Skeletal muscle tissue (tissue), 4 donors: ENCODE results near the gene GDI2. TPM values are rescaled to one million over a fixed set of nuclear protein-coding genes. Genes with fewer than 3 reads are reported as not detected.

Experiments
- H3K27ac ChIP-seq: one replicate; pipeline ENCODE4 v1.7.0; 2013; ENCODE audit warnings: mild to moderate bottlenecking, low read depth, low read length, inconsistent platforms
- H3K27me3 ChIP-seq, 3 donors: one replicate each; pipeline ENCODE4 v1.7.0; 2013; ENCODE audit warnings: low read length in 3 of 3; ENCODE audit not compliant: control insufficient read depth in 3 of 3, insufficient read depth in 3 of 3
- H3K36me3 ChIP-seq, 3 donors: one replicate each; pipeline ENCODE4 v1.7.0; 2013; ENCODE audit warnings: low read length in 3 of 3; ENCODE audit not compliant: control insufficient read depth in 3 of 3, insufficient read depth in 3 of 3
- H3K4me1 ChIP-seq, 3 donors: one replicate each; pipeline ENCODE4 v1.7.0; 2013; ENCODE audit warnings: low read length in 3 of 3, mild to moderate bottlenecking in 3 of 3; ENCODE audit not compliant: control insufficient read depth in 3 of 3, insufficient read depth in 3 of 3
- H3K4me3 ChIP-seq, 3 donors: one replicate each; pipeline ENCODE4 v1.7.0; 2013; ENCODE audit warnings: low read length in 3 of 3
- H3K9ac ChIP-seq, 3 donors: one replicate each; pipeline ENCODE4 v1.7.0; 2013; ENCODE audit warnings: low read length in 3 of 3, mild to moderate bottlenecking in 3 of 3, moderate library complexity in 2 of 3, low read depth in 1 of 3
- H3K9me3 ChIP-seq, 3 donors: one replicate each; pipeline ENCODE4 v1.7.0; 2013; ENCODE audit warnings: low read length in 3 of 3; ENCODE audit not compliant: control insufficient read depth in 3 of 3
- total RNA-seq: library from RNA; depleted of rRNA; stranded (reverse); fragments of >200 nt; gene quantifications from one replicate; pipeline ENCODE4 v1.2.3, GENCODE V29; 2014
- donor health status: Osteomylitis.

Gene GDI2
- total RNA-seq, 1 donor from 2014 or later, result 483 TPM

DNA sequence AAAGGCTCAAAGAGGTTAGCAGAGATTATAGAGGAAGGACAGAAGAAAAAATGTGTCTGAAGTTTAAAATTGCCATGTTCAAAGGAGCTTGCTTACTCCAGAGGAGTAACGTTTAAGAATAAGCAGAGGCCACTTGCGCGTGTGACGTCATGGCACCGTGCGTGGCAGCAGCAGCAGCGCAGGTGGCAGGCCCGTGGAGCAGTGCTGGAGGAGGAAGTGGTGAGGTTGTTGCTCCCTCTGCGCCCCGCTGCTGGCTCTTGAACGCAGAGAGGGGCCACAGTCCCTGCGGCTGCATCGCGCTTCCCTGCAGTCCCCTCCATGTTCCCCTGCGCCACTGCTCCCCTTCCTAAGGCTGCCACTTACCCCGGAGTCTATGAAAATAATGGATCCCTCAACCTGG, 37.5 kb downstream of the GDI2 start:
- H3K4me3 ChIP-seq, result no peak overlapping the region
- peaks cover 6 to 14% (median 11%) of the 10 kb centered on the region in 3 donors for H3K36me3 ChIP-seq
- no peaks in the 10 kb centered on the region for H3K27me3 ChIP-seq
- H3K9ac ChIP-seq, result peak overlapping the region in 2 of 3 donors; percentile 10 to 51
- no peak overlapping the region for H3K27ac ChIP-seq
- H3K9me3 ChIP-seq, result no peaks in the 10 kb centered on the region
- peaks cover 18 to 32% (median 27%) of the 10 kb centered on the region in 3 donors for H3K4me1 ChIP-seq

DNA sequence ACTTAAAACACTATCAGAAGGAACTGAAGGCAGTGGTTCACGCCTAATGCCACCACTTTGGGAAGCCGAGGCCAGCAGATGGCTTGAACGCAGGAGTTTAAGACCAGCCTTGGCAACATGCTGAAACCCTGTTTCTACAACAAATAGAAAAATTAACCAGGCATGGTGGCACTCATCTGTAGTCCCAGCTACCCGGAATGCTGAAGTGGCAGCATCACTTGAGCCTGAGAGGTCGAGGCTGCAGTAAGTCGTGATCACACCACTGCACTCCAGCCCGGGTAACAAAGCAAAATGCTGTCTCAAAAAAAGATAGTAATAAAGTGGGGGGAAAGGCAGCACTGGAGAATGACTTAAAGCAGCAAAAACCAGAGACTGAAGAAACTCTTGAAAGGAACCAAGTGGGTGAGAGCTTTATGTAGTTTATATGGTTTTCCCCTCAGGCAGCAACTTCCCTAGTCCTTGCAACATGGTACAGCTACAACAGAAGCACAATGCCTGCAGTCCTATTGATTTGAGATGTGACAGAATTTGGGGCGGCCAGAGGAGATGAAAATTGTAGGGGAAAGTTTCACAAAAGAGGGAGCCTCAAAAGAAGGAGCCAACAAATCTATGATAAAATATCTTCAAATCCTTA, 38.1 kb downstream of the GDI2 start:
- no peaks in the 10 kb centered on the region for H3K27me3 ChIP-seq
- no peak overlapping the region for H3K27ac ChIP-seq
- H3K9ac ChIP-seq, result peak overlapping the region in 1 of 3 donors; percentile 20
- H3K4me3 ChIP-seq, result no peak overlapping the region
- H3K9me3 ChIP-seq, result no peaks in the 10 kb centered on the region
- peaks cover 18 to 32% (median 27%) of the 10 kb centered on the region in 3 donors for H3K4me1 ChIP-seq
- H3K36me3 ChIP-seq, result peaks cover 4 to 14% (median 11%) of the 10 kb centered on the region in 3 donors

DNA sequence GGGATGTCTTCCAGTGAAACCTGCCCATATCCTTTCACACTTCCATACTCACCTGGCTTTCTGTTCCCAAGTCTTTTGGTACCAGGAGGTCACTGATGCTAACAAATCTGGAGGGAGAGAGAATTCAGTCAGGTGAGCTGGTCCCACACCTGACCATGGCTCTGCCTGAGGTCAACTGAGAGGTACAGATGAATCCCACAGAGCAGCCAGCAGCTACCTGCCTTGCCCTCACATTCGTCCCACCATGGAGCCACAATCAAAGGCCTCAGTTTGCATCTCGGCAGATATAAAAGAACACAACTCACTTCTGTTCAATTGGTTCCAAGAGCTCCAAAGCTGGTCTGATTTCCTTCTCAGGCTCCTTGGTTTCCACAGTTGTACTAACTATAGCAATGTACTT, 47.0 kb downstream of the GDI2 start:
- no peaks in the 10 kb centered on the region for H3K9me3 ChIP-seq
- H3K4me3 ChIP-seq, result no peak overlapping the region
- no peaks in the 10 kb centered on the region for H3K27me3 ChIP-seq
- no peaks in the 10 kb centered on the region for H3K4me1 ChIP-seq
- peaks cover 35 to 49% (median 44%) of the 10 kb centered on the region in 3 donors for H3K36me3 ChIP-seq
- no peak overlapping the region for H3K9ac ChIP-seq
- no peak overlapping the region for H3K27ac ChIP-seq

DNA sequence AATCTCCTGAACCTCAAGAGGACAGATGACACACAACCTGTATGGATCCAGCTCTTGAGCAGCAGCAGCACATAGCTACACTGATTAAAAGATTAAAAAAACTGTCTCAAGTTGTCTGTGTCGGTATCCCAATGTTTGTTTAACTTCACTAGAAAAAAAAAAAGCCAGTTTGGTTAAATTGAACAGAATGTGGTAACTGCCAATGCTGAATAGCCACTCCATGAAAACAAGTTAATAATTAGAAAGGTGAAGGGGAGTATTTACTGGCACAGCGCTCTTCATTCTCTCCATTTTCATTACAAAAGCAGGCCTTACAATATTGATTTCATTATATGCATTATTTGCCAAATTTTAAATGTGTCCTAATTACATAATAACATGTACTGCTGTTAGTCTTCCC, 47.6 kb downstream of the GDI2 start:
- no peaks in the 10 kb centered on the region for H3K9me3 ChIP-seq
- no peak overlapping the region for H3K4me3 ChIP-seq
- no peak overlapping the region for H3K9ac ChIP-seq
- no peaks in the 10 kb centered on the region for H3K27me3 ChIP-seq
- H3K27ac ChIP-seq, result no peak overlapping the region
- no peaks in the 10 kb centered on the region for H3K4me1 ChIP-seq
- H3K36me3 ChIP-seq, result peaks cover 35 to 49% (median 47%) of the 10 kb centered on the region in 3 donors

DNA sequence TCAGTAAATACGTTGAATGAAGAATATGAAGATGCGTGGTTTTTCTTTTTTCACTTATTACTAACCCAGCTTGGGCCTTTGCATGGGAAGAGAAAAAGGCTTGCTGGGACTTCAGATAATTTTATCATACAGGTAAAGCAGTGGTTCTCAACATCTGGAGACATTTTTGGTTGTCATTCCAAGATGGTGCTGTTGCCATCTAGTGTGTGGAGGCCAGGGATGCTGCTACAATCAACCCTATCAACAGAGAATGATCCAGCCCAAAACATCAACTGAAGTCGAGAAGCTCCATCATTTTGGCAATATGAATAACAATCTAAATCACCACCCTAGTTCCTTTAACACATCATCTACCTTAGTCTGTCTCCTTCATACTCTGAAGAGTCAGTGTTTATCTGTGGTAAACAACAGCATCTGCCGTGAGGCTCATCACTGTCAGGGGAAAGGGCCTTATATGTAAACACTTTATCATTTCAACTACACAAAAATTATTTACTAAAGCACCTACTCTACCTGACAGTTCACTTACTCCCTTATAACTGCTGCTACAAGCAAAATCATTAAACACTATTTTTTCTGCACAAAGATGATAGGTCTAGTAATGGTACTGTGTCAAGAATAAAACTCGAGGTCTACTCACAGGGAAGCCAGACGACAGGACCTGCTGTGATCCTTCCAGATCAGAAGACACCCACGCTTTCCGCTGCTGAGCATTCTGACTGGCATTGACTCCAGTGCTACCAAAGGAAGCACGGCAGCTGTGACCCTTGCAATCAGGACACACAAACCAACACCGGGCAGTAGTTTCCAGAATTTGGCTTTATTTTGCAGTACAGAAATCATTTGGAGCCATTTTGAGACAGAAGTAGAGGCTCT, 48.6 kb downstream of the GDI2 start:
- no peak overlapping the region for H3K27ac ChIP-seq
- peaks cover 40 to 52% (median 52%) of the 10 kb centered on the region in 3 donors for H3K36me3 ChIP-seq
- H3K9ac ChIP-seq, result no peak overlapping the region
- H3K9me3 ChIP-seq, result no peaks in the 10 kb centered on the region
- H3K4me3 ChIP-seq, result no peak overlapping the region
- no peaks in the 10 kb centered on the region for H3K4me1 ChIP-seq
- H3K27me3 ChIP-seq, result no peaks in the 10 kb centered on the region

DNA sequence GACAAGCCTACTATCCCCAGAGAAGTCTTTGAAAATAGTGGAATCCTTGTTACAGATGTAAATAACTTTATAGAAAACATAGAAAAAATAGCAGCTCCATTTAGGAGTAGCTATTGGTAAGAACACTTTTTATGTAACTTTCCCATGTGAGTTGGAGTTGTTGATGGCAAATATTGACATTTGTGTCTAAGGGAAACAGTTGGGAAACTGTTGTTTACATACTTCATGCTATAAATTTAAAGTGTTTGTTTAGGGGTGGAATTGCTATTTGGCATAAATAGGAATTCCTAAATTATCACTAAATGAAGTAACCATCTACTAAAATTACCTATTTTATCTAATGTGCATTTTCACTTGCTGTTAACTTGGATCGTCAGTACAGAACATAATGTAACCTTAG, 50.7 kb downstream of the GDI2 start:
- Histone ChIP-seq H3K9me3 (no peaks in the 10 kb centered on the region), H3K27me3 (no peaks in the 10 kb centered on the region), H3K4me1 (no peaks in the 10 kb centered on the region), H3K27ac (no peak overlapping the region), H3K36me3 (peaks cover 48 to 70% (median 68%) of the 10 kb centered on the region in 3 donors), H3K4me3 (no peak overlapping the region), H3K9ac (no peak overlapping the region)

DNA sequence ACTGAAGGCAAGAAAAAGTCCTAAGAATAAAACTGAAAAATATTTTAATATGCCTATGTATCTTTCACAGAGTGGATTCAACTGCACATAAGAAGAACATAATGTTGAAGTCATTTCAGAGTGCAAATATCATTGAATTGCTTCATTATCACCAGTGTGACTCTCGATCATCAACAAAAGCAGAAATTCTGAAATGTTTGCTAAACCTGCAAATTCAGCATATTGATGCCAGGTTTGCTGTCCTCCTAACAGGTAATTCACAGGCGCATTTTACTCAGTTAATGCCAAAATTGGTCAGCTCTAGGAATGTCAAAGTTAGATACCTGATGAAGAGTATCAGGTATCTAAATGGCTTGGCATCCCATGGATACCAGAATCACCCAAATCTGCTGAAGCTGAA, 52.0 kb downstream of the GDI2 start:
- Histone ChIP-seq H3K27ac (no peak overlapping the region), H3K9ac (no peak overlapping the region), H3K4me1 (no peaks in the 10 kb centered on the region), H3K4me3 (no peak overlapping the region), H3K36me3 (peaks cover 47 to 67% (median 67%) of the 10 kb centered on the region in 3 donors), H3K9me3 (no peaks in the 10 kb centered on the region), H3K27me3 (no peaks in the 10 kb centered on the region)

DNA sequence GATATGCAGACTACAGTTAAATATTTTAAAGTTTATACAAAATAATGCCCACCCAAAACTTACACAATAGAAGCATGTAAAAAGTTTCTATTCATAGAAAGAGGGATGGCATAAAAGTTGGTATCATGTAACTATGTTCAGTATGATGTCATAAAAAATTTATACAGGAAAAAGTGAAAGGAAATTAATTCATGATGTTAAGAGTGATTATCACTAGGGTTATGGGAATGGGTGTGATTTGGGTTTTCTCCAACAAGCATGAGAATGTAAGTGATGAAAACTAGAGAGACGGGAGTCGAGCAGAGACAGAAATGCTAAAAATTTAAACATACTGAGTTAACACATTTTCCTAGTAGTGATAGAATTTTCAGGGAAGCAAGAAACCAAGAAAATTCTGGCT, 52.7 kb downstream of the GDI2 start:
- Histone ChIP-seq H3K27me3 (no peaks in the 10 kb centered on the region), H3K9ac (no peak overlapping the region), H3K27ac (no peak overlapping the region), H3K4me1 (no peaks in the 10 kb centered on the region), H3K9me3 (no peaks in the 10 kb centered on the region), H3K36me3 (peaks cover 42 to 60% (median 60%) of the 10 kb centered on the region in 3 donors), H3K4me3 (no peak overlapping the region)

DNA sequence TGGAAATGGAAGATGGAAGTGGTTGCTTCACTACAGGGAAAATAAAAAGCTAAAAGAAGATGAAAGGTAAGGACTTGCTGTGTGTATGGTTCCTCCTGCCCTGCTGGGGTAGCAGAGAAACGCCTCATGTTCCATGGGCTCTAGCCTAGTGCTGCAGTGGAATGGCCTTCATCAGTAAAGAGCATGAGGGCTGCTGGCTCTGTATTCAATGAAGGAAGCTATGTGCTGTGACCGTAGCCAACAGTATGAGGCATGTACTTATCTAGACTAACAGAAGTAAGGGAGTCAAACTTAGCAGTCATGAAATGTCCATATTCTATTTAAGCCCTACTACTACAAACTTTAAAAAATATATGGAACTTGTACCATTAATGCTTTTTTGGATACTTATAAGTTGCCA, 54.3 kb downstream of the GDI2 start:
- Histone ChIP-seq H3K36me3 (peaks cover 28 to 45% (median 44%) of the 10 kb centered on the region in 3 donors), H3K9me3 (no peaks in the 10 kb centered on the region), H3K27me3 (no peaks in the 10 kb centered on the region), H3K27ac (no peak overlapping the region), H3K4me3 (no peak overlapping the region), H3K9ac (no peak overlapping the region), H3K4me1 (no peaks in the 10 kb centered on the region)
